ENCODE measurements around the gene COG7. TPM values are rescaled to one million over a fixed set of nuclear protein-coding genes. Genes with fewer than 3 reads are reported as not detected.

The COG7 gene
- 10 to 100 TPM in 1 of 2 donors, 1 to 10 TPM in 1; 9.0 to 11.2 TPM for total RNA-seq

GRCh38 chr16:23452572-23453337 is at the start of gene COG7:
Gene COG7, minus strand, starts transcription at chr16:23453189. Its CDS starts 195 bp downstream, at chr16:23452994.
- no peaks in the 10 kb centered on the region for H3K27me3 ChIP-seq
- peak; percentile 83 for DNase-seq (ENCODE audit: low spot score)

GRCh38 chr16:23502466-23502865 is 49.5 kb upstream of the COG7 start:
- H3K27me3 ChIP-seq, result no peaks in the 10 kb centered on the region
- no peaks in the 10 kb centered on the region for H3K36me3 ChIP-seq
- TF ChIP-seq CTCF (IDR thresholded peaks at IDR 0.05), result no peak
- no peak overlapping the region for H3K27ac ChIP-seq
- DNase-seq (ENCODE audit: low spot score), result no peak
- H3K9me3 ChIP-seq, result no peaks in the 10 kb centered on the region
- no peak overlapping the region for H3K4me3 ChIP-seq
- peaks cover 0 to 73% of the 10 kb centered on the region in 2 donors for H3K4me1 ChIP-seq

More at GRCh38 chr16:23452572-23453337, at the start of gene COG7:
- peak within 1 kb of the TSS; percentile 72 to 91 for H3K4me3 ChIP-seq
- peak in 1 of 2 donors; percentile 25 for TF ChIP-seq CTCF (IDR thresholded peaks at IDR 0.05)
- no peaks in the 10 kb centered on the region for H3K36me3 ChIP-seq
- peaks cover 0 to 25% of the 10 kb centered on the region in 2 donors for H3K4me1 ChIP-seq
- no peaks in the 10 kb centered on the region for H3K9me3 ChIP-seq
- peak within 1 kb of the TSS; percentile 78 to 84 for H3K27ac ChIP-seq

DNA sequence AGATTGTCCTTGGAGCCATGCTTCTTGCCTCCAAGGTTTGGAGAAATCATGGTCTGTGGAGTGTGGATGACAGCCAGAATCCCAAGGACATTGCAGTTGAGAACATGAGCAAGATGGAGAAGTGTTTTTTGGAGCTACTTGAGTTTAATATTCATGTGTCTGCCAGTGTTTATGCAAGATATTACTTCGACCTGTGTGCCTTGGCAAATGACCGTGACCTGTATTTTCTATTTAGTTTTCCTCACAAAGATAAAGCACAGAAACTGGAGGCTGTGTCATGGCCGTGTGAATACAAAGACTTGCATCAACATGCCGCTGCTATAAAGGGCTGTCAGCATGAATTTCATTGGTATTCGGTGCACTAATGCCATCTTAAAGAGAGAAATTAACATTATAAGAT is 48.3 kb upstream of the COG7 start:
- DNase-seq (ENCODE audit: low spot score), result no peak
- H3K27me3 ChIP-seq, result no peaks in the 10 kb centered on the region
- H3K27ac ChIP-seq, result no peak overlapping the region
- no peaks in the 10 kb centered on the region for H3K36me3 ChIP-seq
- H3K4me3 ChIP-seq, result no peak overlapping the region
- H3K9me3 ChIP-seq, result no peaks in the 10 kb centered on the region
- TF ChIP-seq CTCF (IDR thresholded peaks at IDR 0.05), result no peak
- peaks cover 0 to 77% of the 10 kb centered on the region in 2 donors for H3K4me1 ChIP-seq

GRCh38 chr16:23500862-23501225 is 47.9 kb upstream of the COG7 start:
- no peaks in the 10 kb centered on the region for H3K27me3 ChIP-seq
- peaks cover under 1% of the 10 kb centered on the region for H3K36me3 ChIP-seq
- no peak overlapping the region for H3K4me3 ChIP-seq
- H3K9me3 ChIP-seq, result no peaks in the 10 kb centered on the region
- H3K27ac ChIP-seq, result no peak overlapping the region
- no peak for DNase-seq (ENCODE audit: low spot score)
- peaks cover 0 to 74% of the 10 kb centered on the region in 2 donors for H3K4me1 ChIP-seq
- no peak for TF ChIP-seq CTCF (IDR thresholded peaks at IDR 0.05)

- H3K27ac ChIP-seq, result no peak overlapping the region
- no peak for DNase-seq (ENCODE audit: low spot score)
Measured at GRCh38 chr16:23500212-23500861, 47.3 kb upstream of the COG7 start.

More at GRCh38 chr16:23500212-23500861, 47.3 kb upstream of the COG7 start:
- H3K4me1 ChIP-seq, result peaks cover 0 to 69% of the 10 kb centered on the region in 2 donors
- H3K9me3 ChIP-seq, result no peaks in the 10 kb centered on the region
- no peak overlapping the region for H3K4me3 ChIP-seq
- H3K36me3 ChIP-seq, result peaks cover 5% of the 10 kb centered on the region
- no peak for TF ChIP-seq CTCF (IDR thresholded peaks at IDR 0.05)
- H3K27me3 ChIP-seq, result no peaks in the 10 kb centered on the region
